ENCODE data around the gene EPPIN.

The EPPIN gene

DNA sequence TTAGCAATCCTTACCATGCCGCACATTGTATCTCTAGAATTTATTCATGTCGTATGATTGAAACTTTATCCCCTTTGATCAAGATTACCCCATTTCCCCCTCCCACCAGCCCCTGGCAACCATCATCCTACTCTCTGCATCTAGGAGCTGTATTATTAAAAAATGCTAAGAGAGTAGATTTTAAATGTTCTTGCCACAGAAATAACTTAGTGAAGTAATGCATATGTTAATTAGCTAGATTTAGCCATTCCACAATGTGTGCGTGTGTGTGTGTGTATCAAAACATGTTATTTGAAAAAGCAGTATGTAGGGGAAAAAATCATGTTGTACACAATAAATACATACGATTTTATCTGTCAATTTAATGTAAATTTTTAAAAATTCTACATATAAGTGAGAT lies 19.9 kb downstream of the EPPIN start:
- DNase-seq, result no peak

DNA sequence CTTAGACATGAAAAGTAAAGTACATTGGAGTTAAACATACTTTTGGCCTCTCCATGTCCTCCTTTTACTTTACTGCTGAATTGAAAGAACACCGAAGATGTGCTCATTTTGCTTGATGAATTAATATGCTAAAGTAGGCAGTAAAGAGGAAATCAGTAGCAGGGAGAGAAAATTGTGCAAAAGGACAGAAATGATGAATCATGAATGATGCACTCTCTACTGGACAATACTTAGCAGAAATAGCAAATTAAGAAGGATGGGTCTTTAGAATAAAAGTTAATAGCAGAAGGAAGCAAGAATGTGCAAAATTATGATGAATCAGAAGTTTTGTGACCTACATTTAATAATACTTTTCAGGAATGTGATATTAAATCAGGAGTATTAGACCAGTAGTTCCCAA lies 23.4 kb downstream of the EPPIN start:
- DNase-seq, result no peak

DNA sequence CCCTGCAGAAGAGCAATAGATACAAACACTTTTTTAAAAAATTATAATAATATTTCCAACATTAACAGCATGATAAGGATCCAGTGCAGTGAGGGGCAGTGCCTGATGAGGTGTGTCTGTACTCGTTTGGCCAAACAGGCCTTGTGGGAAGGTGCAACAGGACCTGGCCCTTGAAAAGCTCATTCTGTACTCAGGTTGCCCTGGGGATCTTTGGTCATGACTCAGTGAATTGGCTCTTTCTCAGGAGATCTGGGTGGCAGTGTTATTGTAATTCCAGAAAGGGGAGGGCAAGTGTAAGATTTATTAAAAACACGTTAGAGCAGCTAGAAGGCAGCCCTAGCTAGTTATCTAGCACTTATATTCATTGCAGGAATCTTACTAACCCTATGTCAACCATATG lies 28.9 kb downstream of the EPPIN start:
- DNase-seq, result no peak

DNA sequence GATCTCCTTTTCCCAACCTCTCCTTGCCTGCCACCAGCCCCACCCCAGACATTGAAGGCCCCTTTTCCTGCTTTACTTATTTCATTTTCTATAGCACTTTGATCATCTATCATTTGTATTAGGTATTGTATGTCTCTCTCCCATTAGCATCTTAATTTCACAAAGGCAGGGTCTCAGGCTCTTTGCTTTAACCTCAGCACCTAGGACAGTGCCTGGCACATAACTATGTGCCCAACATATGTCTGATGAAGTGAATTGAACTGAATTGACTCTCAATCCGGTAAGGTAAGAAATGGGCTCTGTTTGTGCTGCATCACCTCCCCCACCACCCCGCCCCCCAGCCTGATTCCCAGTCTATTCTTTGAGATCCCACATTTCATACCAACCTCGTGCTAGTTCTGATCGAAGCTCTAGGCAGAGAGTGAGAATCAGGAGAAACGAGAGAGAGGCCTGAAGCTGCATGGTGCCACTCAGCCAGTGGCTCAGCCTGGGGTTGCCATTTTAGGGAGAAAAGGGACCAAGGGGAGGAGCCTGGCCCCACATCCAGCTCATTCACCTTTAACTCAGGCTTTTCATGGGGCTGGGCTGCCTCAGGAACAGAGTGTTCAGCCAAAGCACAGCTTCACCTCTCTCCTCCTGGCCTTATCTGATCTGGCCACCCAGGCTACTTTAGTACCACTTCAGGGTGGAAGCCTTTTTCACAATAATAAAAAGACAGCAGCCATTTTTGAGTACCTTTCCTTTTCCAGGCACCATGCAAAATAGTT lies 31.9 kb downstream of the EPPIN start, which contains the start of gene SPINT3:
SPINT3 (minus strand) TSS at position 476 of the 767 bp plus-strand sequence; CDS start at position 462, 14 bp downstream.
- DNase-seq, result no peak

DNA sequence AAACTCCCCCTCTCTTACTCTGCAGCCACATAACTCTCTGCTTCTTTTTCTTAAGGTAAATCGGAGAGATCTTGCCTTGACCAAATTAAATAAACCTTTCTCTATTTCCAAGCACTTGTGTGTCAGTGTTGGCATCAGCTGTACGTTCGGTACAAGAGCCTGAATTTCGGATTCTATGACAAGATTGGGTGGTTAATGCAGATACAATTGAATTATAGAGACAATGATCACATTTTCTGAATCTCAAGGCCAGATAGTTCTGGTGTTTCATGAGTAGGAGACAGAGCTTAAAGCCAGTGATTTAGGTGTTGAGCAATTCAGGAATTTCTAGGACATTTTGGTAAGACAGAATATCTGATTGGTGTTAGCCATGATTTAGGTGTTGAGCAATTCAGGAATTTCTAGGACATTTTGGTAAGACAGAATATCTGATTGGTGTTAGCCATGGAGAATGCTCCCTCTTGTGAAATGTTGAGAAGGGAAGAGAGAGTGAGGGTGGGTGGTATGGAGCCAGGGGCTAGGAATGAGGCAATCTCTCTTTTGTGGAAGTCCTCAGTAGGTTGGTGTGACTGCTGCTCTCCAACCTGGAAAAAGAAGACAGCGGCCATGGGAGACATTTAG lies 36.8 kb downstream of the EPPIN start:
- DNase-seq, result no peak

DNA sequence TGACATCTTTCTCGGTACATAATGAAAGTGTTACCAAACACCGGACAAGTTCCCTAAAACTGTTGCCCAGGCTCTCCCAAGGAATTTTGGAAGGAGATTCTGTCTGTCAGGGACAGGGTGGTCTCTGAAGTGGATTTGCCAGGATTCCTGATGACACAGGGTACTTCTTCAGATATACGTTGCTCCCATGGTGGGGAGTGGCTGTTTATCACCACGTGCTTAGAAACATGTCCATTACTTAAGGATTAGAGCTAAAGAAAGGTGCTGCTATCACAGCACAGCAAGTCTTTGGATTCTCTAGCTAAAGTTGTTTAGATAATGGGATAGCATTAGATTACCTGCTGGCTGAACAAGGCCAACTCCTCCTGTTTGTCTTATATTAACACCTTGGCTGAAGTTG lies 38.1 kb downstream of the EPPIN start:
- no peak for DNase-seq

DNA sequence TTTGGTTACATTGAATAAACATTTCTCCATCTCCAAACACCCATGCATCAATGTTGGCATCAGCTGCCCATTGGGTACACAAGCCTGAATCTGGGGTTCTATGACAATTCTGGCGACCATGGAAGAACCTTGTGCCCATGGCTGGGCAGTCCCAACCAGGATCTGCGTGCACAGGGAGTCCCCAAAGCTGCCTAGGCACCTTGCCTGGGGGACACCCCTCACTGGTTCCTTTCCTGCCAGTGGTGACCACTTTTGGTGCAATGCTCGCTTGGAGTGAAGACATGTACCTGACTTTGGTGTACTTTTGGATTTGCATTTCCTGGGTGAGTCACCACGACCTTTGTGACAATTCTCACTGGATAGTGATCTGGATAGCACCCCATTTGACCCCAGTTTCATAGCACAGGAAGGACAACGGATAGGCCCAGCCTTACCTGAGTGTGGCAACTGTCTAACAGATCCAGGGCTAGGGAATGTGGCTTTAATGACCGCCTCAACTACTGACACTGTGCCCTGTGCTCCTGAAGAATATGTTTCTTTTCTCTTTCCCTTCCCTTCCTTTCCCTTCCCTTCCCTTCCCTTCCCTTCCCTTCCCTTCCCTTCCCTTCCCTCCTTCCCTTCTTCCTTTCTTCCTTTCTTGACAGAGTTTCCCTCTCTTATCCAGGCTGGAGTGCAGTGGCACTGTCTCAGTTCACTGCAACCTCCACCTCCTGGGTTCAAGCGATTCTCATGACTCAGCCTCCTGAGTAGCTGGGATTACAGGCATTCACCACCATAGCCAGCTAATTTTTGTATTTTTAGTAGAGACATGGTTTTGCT lies 38.9 kb downstream of the EPPIN start:
- no peak for DNase-seq

DNA sequence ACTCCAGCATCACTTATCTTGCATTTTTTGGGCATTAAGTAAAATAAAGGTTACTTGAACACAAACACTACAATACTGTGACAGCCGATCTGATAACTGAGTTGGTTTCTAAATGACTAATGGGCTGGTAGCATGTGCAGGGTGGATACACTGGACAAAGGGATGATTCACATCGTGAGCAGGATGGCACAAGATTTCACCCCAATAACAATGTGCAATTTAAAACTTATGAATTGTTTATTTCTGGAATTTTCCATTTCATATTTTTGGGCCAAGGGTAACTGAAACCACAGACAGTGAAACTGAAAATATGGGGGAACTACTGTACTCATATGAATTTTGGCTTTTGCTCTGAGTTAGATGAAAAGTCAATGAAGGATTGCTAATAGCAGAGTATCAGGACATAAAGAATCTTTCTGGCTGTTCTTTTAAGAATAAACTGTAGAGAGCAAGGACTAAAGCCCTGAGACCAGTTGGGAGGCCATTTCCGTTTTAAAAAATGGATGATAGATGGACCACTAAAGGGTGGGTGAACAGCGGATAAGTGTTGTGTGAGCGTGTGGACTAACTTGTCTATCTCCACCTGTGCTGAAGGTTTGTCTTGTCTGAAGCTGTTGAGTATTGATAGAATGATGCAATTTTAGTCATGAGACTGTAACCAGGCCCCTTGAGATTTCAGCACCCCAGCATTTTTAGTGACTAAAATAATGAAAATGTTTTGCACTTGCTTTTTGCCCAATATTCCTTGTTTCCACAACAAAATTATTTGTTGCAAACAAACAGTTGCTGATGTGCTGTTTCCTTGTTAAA lies 40.0 kb downstream of the EPPIN start:
- DNase-seq, result no peak

DNA sequence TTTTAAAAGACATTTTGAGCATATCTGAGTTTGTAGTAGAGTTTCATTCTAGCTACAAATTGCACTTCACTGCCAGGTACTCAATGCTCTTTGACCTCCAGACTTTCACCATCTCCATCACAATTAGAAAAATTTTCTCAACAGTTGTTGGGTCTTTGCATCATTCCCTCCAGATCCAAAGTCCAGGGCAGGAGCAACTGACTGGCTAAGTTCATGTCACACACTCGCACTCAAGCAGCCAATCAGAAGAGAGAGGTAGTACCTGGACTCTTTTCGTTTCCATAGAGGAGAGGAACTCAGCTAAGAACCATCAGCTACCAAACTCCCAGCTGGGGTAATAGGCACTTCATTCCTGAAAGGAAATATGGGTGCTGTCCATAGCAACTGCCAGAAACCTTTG lies 40.8 kb downstream of the EPPIN start:
- no peak for DNase-seq

DNA sequence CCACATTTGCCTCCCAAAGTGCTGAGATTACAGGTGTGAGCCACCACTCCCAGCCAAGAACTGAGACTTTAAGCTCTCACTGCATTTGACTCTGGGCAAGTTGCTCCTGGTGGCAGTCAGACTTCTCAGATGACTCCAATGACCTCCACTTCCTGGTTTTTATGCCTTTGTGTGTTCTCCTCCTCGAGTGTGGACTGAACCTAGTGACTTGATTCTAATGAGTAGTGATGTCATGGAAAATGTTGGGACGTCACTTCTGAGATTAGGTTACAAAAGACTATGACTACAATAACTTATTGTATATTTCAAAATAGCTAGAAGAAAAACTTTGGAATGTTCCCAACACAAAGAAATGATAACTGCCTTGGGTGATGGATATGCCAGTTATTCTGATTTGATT lies 43.8 kb downstream of the EPPIN start:
- no peak for DNase-seq

DNA sequence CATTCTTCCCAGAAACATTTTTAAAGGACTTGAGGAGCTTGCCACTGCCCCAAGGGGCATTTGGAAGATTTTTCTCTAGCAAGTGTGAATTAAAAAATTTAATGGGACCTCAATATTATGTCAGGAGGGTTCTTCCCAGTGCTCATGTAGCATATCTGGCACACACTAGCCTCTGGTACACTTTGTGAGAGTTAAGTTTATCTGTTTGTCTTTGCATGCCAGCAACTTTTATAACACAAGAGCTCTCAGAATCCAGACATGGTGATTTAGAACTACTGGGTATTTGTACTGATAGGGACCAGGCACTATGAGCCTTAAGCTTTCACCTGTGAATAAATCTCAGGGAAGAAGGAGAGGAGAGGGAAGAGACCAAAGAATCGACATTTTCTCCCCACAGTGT lies 44.6 kb downstream of the EPPIN start:
- no peak for DNase-seq

DNA sequence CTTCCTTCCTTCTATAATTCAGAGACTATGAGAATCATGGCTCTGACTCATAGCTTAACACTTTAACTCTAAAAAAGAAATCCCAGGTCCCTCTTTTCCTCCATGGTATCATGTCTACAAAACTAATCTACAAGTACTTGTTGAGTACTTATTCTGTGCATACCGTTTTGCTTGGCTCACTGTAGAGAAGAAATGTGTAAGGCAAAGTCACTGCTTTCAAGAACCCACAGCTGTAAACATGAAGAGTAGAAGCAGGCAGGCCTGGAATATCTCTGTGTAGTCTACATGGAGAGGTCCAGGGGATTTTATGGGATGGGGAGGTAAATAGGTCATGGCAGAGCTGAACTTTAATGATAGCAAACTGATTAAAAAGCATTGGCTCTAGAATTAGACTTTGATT lies 45.6 kb downstream of the EPPIN start:
- DNase-seq, result no peak

DNA sequence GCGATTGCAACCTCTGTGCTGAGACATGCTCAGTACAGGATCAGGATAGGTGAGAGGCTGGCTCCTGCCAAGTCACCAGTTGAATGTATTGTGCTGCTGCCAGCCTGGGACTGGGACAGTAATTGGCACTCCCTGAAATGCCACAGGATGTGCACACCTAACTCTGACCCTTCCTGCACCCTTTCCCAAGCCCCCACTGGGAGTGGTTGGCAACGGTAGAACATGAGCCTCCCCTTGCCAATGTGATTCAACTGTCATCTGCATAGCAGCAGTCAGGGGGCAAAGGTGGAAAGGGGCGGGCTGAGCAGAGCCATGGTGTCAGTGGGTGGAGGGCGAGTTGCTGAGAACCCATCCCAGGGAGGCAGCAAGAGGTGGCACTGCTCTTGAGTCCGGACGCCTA lies 47.2 kb downstream of the EPPIN start:
- no peak for DNase-seq

DNA sequence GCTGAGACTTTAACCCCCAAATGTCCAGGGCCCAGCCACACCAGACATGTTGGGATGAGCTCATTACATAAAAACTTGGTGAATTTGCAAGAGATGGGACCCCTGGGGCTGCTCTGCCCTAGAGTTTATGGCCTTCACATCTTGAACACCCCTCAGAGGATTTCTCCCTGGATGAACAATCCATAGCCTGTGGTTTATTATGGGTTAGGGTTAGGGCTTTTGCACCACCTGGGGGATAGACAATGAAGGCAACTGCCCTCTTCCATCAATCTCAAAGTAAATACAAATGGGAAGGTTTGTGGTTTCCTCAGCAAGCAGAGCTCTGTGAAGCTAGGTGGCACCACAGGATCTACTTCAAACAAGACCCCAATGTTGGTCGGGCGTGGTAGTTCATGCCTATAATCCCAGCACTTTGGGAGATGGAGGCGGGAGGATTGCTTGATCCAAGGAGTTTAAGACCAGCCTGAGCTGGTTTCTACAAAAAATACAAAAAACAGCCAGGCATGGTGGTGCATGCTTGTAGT lies 49.2 kb downstream of the EPPIN start:
- no peak for DNase-seq

DNA sequence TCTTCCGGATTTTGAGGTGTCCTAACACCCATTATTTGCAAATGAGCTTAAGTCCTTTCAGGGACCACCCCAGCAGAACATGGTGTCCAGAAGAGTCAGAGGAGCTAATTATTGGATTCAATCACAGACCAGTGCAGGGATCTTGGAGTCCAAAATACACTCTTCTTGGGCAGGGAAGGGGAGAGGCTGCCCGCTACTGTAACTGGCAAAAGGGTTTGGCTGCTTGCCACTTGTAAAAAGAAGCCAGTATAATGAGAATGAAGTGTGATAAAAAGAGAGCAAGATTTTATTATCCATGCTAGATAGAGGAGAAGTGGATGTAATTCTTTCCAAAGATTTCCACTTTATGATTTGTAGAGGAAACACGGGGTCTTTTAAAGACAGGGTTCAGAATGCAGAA lies 51.0 kb downstream of the EPPIN start:
- DNase-seq, result no peak

DNA sequence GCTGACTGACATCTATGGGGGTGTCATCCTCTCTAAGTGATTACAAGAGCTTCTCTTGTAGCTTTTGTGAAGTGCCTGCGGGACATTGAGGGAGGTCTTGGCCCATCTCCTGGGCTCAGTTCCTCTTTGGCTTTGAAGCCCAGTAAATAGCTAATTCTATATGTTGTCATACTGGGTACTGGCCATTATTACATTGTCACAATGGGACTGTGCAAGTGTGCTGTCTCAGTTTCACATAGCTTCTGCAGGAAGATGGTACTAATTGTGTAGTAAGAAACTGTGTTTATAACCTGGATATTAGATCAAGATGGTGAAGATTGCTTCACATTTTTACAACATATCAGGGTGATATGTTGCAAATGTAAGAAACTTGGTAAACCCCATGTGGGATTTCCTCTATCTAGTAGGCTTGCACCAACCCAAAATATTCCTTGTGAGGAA lies 51.7 kb downstream of the EPPIN start:
- DNase-seq, result no peak

All from stimulated activated CD4-positive, alpha-beta T cell treated with anti-CD3 and anti-CD28 coated beads, Interleukin-15, amount 100 ng/mL, for 24 hours (primary cell).